GM23248 (cell line): Measurements from ENCODE around the gene UBN1. TPM values are rescaled to one million over a fixed set of nuclear protein-coding genes. Genes with fewer than 3 reads are reported as not detected.

ENCODE experiments used
- DNase-seq: peaks from one replicate; pipeline ENCODE4 v3.0.0-alpha.2; 2015
- H2AFZ ChIP-seq: fragments of 200-600 bp; sonication (generic); 2 replicates; pipeline ENCODE4 v1.6.1; 2016; ENCODE audit warnings: antibody characterized with exemption
- H3F3A ChIP-seq: fragments of 200-600 bp; sonication (generic); 2 replicates; pipeline ENCODE4 v1.6.1; 2016; ENCODE audit warnings: mild to moderate bottlenecking, antibody characterized with exemption, mixed run types; ENCODE audit not compliant: insufficient read depth
- H3K27ac ChIP-seq: fragments of 200-600 bp; sonication (generic); 2 replicates; pipeline ENCODE4 v1.5.1; 2016; ENCODE audit warnings: mild to moderate bottlenecking
- H3K27me3 ChIP-seq: fragments of 200-600 bp; sonication (generic); replicated peaks from 2 replicates; pipeline ENCODE4 v1.6.1; 2016; ENCODE audit warnings: mild to moderate bottlenecking; ENCODE audit not compliant: insufficient read depth
- H3K36me3 ChIP-seq: fragments of 200-600 bp; sonication (generic); 2 replicates; pipeline ENCODE4 v1.6.1; 2016; ENCODE audit warnings: low read depth, mild to moderate bottlenecking
- H3K4me1 ChIP-seq: fragments of 200-600 bp; sonication (generic); 2 replicates; pipeline ENCODE4 v1.6.1; 2016; ENCODE audit warnings: mild to moderate bottlenecking; ENCODE audit not compliant: insufficient read depth
- H3K4me2 ChIP-seq: fragments of 200-600 bp; sonication (generic); one replicate; pipeline ENCODE4 v1.6.1; 2016; ENCODE audit warnings: mild to moderate bottlenecking; ENCODE audit not compliant: unreplicated experiment
- H3K4me3 ChIP-seq: fragments of 200-600 bp; sonication (generic); 2 replicates; pipeline ENCODE4 v1.5.1; 2016; ENCODE audit warnings: mild to moderate bottlenecking
- H3K79me2 ChIP-seq: fragments of 200-600 bp; sonication (generic); 2 replicates; pipeline ENCODE4 v1.6.1; 2016; ENCODE audit warnings: mild to moderate bottlenecking; ENCODE audit not compliant: insufficient read depth
- H3K9ac ChIP-seq: fragments of 200-600 bp; sonication (generic); 2 replicates; pipeline ENCODE4 v1.6.1; 2016; ENCODE audit warnings: mild to moderate bottlenecking
- H3K9me2 ChIP-seq: fragments of 200-600 bp; sonication (generic); 2 replicates; pipeline ENCODE4 v1.6.1; 2016; ENCODE audit warnings: mixed run types, mild to moderate bottlenecking, moderate library complexity; ENCODE audit not compliant: insufficient read depth
- H3K9me3 ChIP-seq: fragments of 200-600 bp; sonication (generic); one replicate; pipeline ENCODE4 v1.6.1; 2017; ENCODE audit warnings: low read depth
- H4K20me1 ChIP-seq: fragments of 200-600 bp; sonication (generic); 2 replicates; pipeline ENCODE4 v1.6.0; 2016; ENCODE audit not compliant: insufficient read depth
- EZH2 ChIP-seq: fragments of 200-600 bp; sonication (generic); IDR thresholded peaks from 2 replicates; pipeline ENCODE4 v1.6.1; 2018; ENCODE audit warnings: antibody characterized with exemption, mild to moderate bottlenecking; ENCODE audit not compliant: insufficient read depth, poor library complexity, severe bottlenecking
- EZH2phosphoT487 ChIP-seq: fragments of 200-600 bp; sonication (generic); IDR thresholded peaks from 2 replicates; pipeline ENCODE4 v1.6.1; 2018; ENCODE audit warnings: antibody characterized with exemption, moderate library complexity, mild to moderate bottlenecking, low read depth; ENCODE audit not compliant: insufficient read depth
- WGBS, 2 experiments: methylation state at CpG; one replicate each; pipeline ENCODE4 v1.1.6; 2015 to 2017; ENCODE audit warnings: low lambda C conversion rate in 2 of 2, low coverage in 1 of 2; ENCODE audit errors: missing lambda C conversion rate in 2 of 2; 5-methylcytosine and 5-hydroxymethylcytosine counted together
- in situ Hi-C: fragments of 300-500 bp; cut with MboI; formaldehyde crosslinking; loops from 2 replicates; pipeline ENCODE4 v1.15.0; 2020
- polyA plus RNA-seq: library from polyadenylated mRNA; unstranded; fragments of >200 nt; fragmentation: Nextera tagmentation; extraction: Ambion mirVana; gene quantifications from 2 replicates; pipeline ENCODE4 v1.2.1, GENCODE V29; 2016
- total RNA-seq: library from RNA; depleted of rRNA; stranded (reverse); fragments of >200 nt; shearing (Covaris generic); gene quantifications from 2 replicates; pipeline ENCODE4 v1.2.3, GENCODE V29; 2014

UBN1 gene
- total and polyA plus RNA-seq, 2 experiments from 2014 or later: 9.9 to 16.4 TPM

- peak; percentile 97 for DNase-seq
- TF ChIP-seq EZH2 (no peak), EZH2phosphoT487 (no peak)
- Histone ChIP-seq H3K4me3 (peak overlapping the region; percentile 83), H3K27ac (peak overlapping the region; percentile 61), H3K4me2 (peak overlapping the region; percentile 85), H3K9me2 (no peaks in the 10 kb centered on the region), H3K27me3 (no peaks in the 10 kb centered on the region), H3F3A (peaks cover 5% of the 10 kb centered on the region; the same call in 1 of the 2 replicates), H3K4me1 (no peaks in the 10 kb centered on the region; the same call in none of the 2 replicates), H3K9me3 (no peaks in the 10 kb centered on the region), H4K20me1 (no peaks in the 10 kb centered on the region), H3K9ac (peak overlapping the region; percentile 78), H3K79me2 (no peaks in the 10 kb centered on the region), H2AFZ (peak overlapping the region; percentile 86), H3K36me3 (no peaks in the 10 kb centered on the region)
- WGBS, 2 experiments: 1 to 2% methylated on average over 56 to 57 of the region's 59 CpGs
- in situ Hi-C loops: no loop called here
Observed at GRCh38 chr16:4802659-4803287, 44.5 kb upstream of the UBN1 start.

- H3K36me3 ChIP-seq: no peaks in the 10 kb centered on the region
- H3K9ac ChIP-seq: peak overlapping the region; percentile 78
- in situ Hi-C loops: no loop called here
- no peaks in the 10 kb centered on the region for H3K27me3 ChIP-seq
- H3F3A ChIP-seq: peaks cover 5% of the 10 kb centered on the region; the same call in 1 of the 2 replicates
- no peaks in the 10 kb centered on the region for H3K9me3 ChIP-seq
- peak overlapping the region; percentile 83 for H3K4me3 ChIP-seq
- no peaks in the 10 kb centered on the region for H3K79me2 ChIP-seq
- H2AFZ ChIP-seq: peak overlapping the region; percentile 86
- no peaks in the 10 kb centered on the region for H3K9me2 ChIP-seq
- H3K4me2 ChIP-seq: peak overlapping the region; percentile 85
- TF ChIP-seq EZH2 (no peak), EZH2phosphoT487 (no peak)
- 47 to 50% methylated on average over 8 of the region's 8 CpGs for WGBS, 2 experiments
- H4K20me1 ChIP-seq: no peaks in the 10 kb centered on the region
- peak; percentile 9 for DNase-seq
- no peaks in the 10 kb centered on the region; the same call in none of the 2 replicates for H3K4me1 ChIP-seq
- H3K27ac ChIP-seq: peak overlapping the region; percentile 61
Observed at GRCh38 chr16:4803401-4803844, 43.9 kb upstream of the UBN1 start.

GRCh38 chr16:4803898-4804762 is 43.2 kb upstream of the UBN1 start:
- Histone ChIP-seq H3K27ac (no peak overlapping the region), H3K36me3 (peaks cover 3% of the 10 kb centered on the region; the same call in 1 of the 2 replicates), H3K9me2 (no peaks in the 10 kb centered on the region), H2AFZ (no peak overlapping the region), H3K9ac (no peak overlapping the region), H3K79me2 (no peaks in the 10 kb centered on the region), H3F3A (peaks cover 9% of the 10 kb centered on the region; the same call in 1 of the 2 replicates), H4K20me1 (no peaks in the 10 kb centered on the region), H3K4me1 (no peaks in the 10 kb centered on the region; the same call in none of the 2 replicates), H3K4me3 (no peak overlapping the region), H3K4me2 (no peak overlapping the region), H3K27me3 (no peaks in the 10 kb centered on the region), H3K9me3 (no peaks in the 10 kb centered on the region)
- in situ Hi-C loops: no loop called here
- 84 to 90% methylated on average over 26 of the region's 26 CpGs for WGBS, 2 experiments
- DNase-seq: no peak
- TF ChIP-seq EZH2phosphoT487: no peak
- no peak for TF ChIP-seq EZH2

- Histone ChIP-seq H3K9me2 (no peaks in the 10 kb centered on the region), H3K4me1 (no peaks in the 10 kb centered on the region; the same call in none of the 2 replicates), H3F3A (peaks cover 9% of the 10 kb centered on the region; the same call in 1 of the 2 replicates), H3K9me3 (no peaks in the 10 kb centered on the region), H3K36me3 (peaks cover 11% of the 10 kb centered on the region; the same call in 1 of the 2 replicates), H2AFZ (no peak overlapping the region), H3K79me2 (no peaks in the 10 kb centered on the region), H3K4me2 (no peak overlapping the region), H4K20me1 (no peaks in the 10 kb centered on the region), H3K9ac (no peak overlapping the region), H3K27ac (no peak overlapping the region), H3K27me3 (no peaks in the 10 kb centered on the region), H3K4me3 (no peak overlapping the region)
- DNase-seq: no peak
- TF ChIP-seq EZH2: no peak
- no peak for TF ChIP-seq EZH2phosphoT487
- in situ Hi-C loops: no loop called here
- 95 to 98% methylated on average over 6 to 11 of the region's 11 CpGs for WGBS, 2 experiments
Observed at GRCh38 chr16:4805231-4805630, 42.0 kb upstream of the UBN1 start.
